SK-N-MC (cell line): ENCODE data around the gene ATG10.

Source experiments
- EZH2 ChIP-seq: fragments of 200-600 bp; sonication (generic); IDR thresholded peaks from one replicate; pipeline ENCODE4 v1.6.1; 2017; ENCODE audit warnings: antibody characterized with exemption
- POLR2AphosphoS5 ChIP-seq: IDR thresholded peaks from 2 replicates; pipeline ENCODE4 v1.6.1; 2012; ENCODE audit warnings: mild to moderate bottlenecking, low read depth, low read length, borderline replicate concordance

DNA sequence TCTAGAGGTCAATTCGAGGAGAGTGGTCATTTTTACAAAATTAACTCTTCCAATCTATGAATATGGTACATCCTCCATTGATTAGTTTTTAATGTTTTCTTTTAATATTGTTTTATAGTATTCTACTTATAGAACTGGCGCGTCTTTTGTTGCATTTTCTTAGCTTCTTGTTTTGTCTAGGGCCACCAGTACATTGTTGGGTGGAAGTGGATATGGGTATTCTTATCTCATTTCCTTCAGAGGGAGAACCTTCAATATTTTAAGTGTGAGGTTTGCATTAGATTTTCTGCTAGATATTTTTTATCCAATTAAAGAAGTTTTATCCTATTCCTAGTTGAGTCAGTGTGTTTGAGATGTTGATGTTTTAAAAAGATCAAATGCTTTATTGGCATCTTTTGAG, 236.5 kb downstream of the ATG10 start:
- TF ChIP-seq EZH2 (no peak), POLR2AphosphoS5 (no peak)
